DND-41 (cell line): ENCODE measurements around the gene BDNF.

ENCODE experiments used
- ATAC-seq: fragments of 200-7000 bp; cut with Tn5 transposase; 3 replicates; pipeline ENCODE4 v1.9.1; 2021; ENCODE audit warnings: low read depth; ENCODE audit not compliant: insufficient read depth
- DNase-seq: peaks from one replicate; pipeline ENCODE4 v3.0.0-alpha.2; 2020
- H2AFZ ChIP-seq: 2 replicates; pipeline ENCODE4 v1.6.0; 2012; ENCODE audit warnings: low read depth, low read length
- H3K27ac ChIP-seq: 2 replicates; pipeline ENCODE4 v1.5.1; 2012; ENCODE audit warnings: low read length, inconsistent platforms
- H3K27me3 ChIP-seq: fragments of 200-600 bp; sonication (generic); 2 replicates; pipeline ENCODE4 v1.6.0; 2012; ENCODE audit warnings: low read length, mild to moderate bottlenecking, inconsistent platforms; ENCODE audit not compliant: insufficient read depth, poor library complexity
- H3K36me3 ChIP-seq: 2 replicates; pipeline ENCODE4 v1.5.1; 2012; ENCODE audit warnings: low read length, inconsistent platforms; ENCODE audit not compliant: insufficient read depth
- H3K4me1 ChIP-seq: 2 replicates; pipeline ENCODE4 v1.5.1; 2012; ENCODE audit warnings: mild to moderate bottlenecking, low read length; ENCODE audit not compliant: insufficient read depth
- H3K4me2 ChIP-seq: 2 replicates; pipeline ENCODE4 v1.6.0; 2012; ENCODE audit warnings: mild to moderate bottlenecking, moderate library complexity, low read length, inconsistent platforms; ENCODE audit not compliant: insufficient read depth
- H3K4me3 ChIP-seq, 2 experiments: fragments of 200-600 bp in 1 of 2; shearing (Covaris generic) in 1 of 2; 2 replicates each; pipeline ENCODE4 v1.5.1; 2012 to 2016; ENCODE audit warnings: inconsistent platforms in 2 of 2, low read length in 2 of 2, mild to moderate bottlenecking in 2 of 2, low read depth in 1 of 2, moderate library complexity in 1 of 2
- H3K79me2 ChIP-seq: 2 replicates; pipeline ENCODE4 v1.6.0; 2012; ENCODE audit warnings: low read length, inconsistent platforms; ENCODE audit not compliant: insufficient read depth
- H3K9ac ChIP-seq: 2 replicates; pipeline ENCODE4 v1.6.0; 2012; ENCODE audit warnings: low read depth, mild to moderate bottlenecking, inconsistent platforms, low read length, moderate library complexity
- H3K9me3 ChIP-seq: 2 replicates; pipeline ENCODE4 v1.5.1; 2012; ENCODE audit warnings: low read length, moderate library complexity, mild to moderate bottlenecking, inconsistent platforms; ENCODE audit not compliant: insufficient read depth, severe bottlenecking
- H4K20me1 ChIP-seq: 2 replicates; pipeline ENCODE4 v1.6.0; 2012; ENCODE audit warnings: low read length; ENCODE audit not compliant: insufficient read depth
- CTCF ChIP-seq: IDR thresholded peaks from 2 replicates; pipeline ENCODE4 v1.5.1; 2012; ENCODE audit warnings: borderline replicate concordance, low read length, moderate library complexity, mild to moderate bottlenecking; ENCODE audit not compliant: poor library complexity, severe bottlenecking; ENCODE audit errors: extremely low read depth
- EZH2 ChIP-seq: IDR thresholded peaks from 3 replicates; pipeline ENCODE4 v1.6.1; 2012; ENCODE audit warnings: borderline replicate concordance, low read depth, mild to moderate bottlenecking, moderate library complexity, low read length, inconsistent platforms; ENCODE audit not compliant: severe bottlenecking

Gene BDNF

DNA sequence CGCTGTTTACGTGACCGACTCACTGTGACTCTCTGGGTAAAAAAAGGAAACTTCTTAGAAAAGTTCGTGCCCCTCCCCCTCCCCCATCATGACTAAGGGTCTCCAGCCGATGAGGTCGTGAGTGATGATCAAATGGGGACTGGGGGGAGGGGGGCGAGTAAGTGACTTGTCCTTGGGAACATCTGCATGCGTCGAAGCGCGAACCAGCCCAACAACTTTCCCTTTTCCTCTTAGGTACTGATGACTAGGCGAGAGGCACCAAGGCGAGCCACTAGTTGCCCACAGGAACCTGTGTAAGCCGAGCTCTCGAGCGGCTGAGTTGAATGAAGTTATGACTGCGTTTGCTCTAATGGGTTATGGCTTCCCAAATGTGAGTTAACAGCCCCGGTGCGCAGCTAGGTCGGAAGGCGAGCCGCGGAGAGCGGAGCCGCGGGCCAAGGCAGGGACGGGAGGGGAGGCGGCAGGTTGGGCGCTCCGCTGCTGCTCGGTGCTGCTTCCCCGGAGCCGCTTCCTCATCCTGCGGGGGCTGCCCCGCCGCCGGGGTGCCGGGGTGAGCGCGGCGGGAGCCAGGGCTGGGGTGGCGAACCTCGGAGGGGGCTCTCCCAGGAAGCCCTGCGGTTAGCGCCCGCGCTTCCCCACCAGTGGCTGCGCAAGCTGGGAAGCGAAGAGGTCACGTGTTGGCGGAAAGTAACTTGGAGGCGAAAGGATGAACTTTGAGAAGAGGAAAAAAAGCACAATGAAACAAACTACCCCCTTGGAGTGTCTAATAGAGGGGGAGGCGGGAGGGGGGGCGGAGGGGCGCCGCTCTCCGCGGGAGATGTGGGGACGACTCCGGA lies 22.1 kb upstream of the BDNF start:
- H3K79me2 ChIP-seq, result no peaks in the 10 kb centered on the region
- no peak overlapping the region for H3K27ac ChIP-seq
- H3K4me3 ChIP-seq, result no peak overlapping the region
- TF ChIP-seq EZH2, result no peak
- TF ChIP-seq CTCF, result no peak
- DNase-seq (no peak), ATAC-seq (no peak)
- no peaks in the 10 kb centered on the region for H3K27me3 ChIP-seq
- H3K4me1 ChIP-seq, result no peaks in the 10 kb centered on the region
- no peak overlapping the region for H3K4me2 ChIP-seq
- no peaks in the 10 kb centered on the region for H4K20me1 ChIP-seq
- H2AFZ ChIP-seq, result no peak overlapping the region
- peaks cover 3% of the 10 kb centered on the region for H3K9me3 ChIP-seq
- H3K36me3 ChIP-seq, result no peaks in the 10 kb centered on the region
- H3K9ac ChIP-seq, result no peak overlapping the region

DNA sequence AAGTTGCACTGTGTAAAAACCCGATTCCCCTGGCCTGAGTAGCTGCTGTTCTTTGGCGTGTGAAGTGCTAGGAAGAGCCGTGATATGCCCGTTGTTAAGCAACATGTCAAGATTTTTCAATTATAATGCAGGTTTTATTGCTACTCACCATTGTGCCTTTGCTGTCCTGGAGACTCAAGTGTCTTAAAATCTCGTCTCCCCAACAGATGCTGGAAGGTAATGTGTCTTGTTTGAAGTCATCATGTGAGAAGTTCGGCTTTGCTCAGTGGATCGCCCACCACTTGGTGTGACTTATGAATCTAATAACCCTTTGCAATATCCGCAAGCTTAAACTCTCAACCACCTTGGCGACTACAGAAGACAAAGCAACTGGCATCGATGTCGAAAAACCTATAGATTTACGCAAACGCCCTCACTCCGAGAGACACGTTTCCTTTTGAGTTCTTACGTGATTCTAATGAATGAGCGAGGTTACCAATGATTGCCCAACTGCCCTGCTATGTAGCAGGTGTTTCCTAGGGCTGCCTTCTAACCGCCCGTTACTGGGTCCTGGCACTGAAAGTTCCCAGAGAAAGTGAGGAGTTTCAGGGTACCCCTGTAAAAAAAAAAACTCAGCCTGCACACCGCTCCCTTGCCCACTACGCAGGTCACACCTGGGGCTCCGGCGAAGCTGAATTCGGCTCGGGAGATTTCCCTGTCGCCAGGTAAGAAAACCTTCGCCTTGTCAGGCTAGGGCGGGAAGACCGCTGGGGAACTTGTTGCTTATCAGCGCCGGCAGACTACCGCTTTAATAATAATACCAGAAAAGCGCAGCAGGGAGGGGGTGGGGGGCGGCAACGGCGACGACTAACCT lies 21.2 kb upstream of the BDNF start:
- Histone ChIP-seq H3K27me3 (no peaks in the 10 kb centered on the region), H2AFZ (no peak overlapping the region)
- DNase-seq, result no peak

DNA sequence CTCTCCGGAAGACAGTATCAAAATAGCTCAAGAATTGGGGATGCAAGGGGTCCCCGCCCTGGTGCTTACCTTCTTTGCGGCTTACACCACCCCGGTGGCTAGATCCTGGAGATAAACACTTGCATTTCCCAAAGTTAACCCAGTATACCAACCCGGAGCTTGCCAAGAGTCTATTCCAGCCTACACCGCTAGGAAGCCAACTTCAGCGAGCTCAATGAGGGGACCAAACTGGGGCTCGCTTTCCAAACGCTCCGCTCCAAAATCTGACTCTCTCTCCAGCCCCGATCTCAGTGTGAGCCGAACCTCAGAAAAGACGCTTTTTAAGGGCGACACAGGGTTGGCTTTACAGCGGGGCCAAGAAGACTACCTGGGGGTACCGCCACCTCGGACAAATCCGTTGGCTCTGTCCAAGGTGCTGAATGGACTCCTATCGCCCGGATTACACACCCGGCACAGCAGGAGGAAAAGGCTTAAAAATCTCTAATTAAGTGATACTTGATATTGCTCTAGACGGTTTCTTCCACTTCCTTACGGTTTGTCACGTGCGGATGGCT lies 20.1 kb upstream of the BDNF start:
- no peaks in the 10 kb centered on the region for H3K27me3 ChIP-seq

More for the DNA sequence above, 21.2 kb upstream of the BDNF start:
- Histone ChIP-seq H3K36me3 (no peaks in the 10 kb centered on the region), H3K4me1 (no peaks in the 10 kb centered on the region), H3K27ac (no peak overlapping the region), H3K9me3 (peaks cover 3% of the 10 kb centered on the region), H3K79me2 (no peaks in the 10 kb centered on the region), H3K4me2 (no peak overlapping the region), H4K20me1 (no peaks in the 10 kb centered on the region), H3K4me3 (no peak overlapping the region), H3K9ac (no peak overlapping the region)
- no peak for TF ChIP-seq CTCF
- no peak for TF ChIP-seq EZH2
- ATAC-seq, result no peak

More for the DNA sequence above, 20.1 kb upstream of the BDNF start:
- no peak overlapping the region for H3K4me3 ChIP-seq
- no peak overlapping the region for H3K4me2 ChIP-seq
- no peak overlapping the region for H2AFZ ChIP-seq
- H3K9me3 ChIP-seq, result peaks cover 3% of the 10 kb centered on the region
- DNase-seq, result no peak
- no peak overlapping the region for H3K27ac ChIP-seq
- no peaks in the 10 kb centered on the region for H4K20me1 ChIP-seq
- H3K36me3 ChIP-seq, result no peaks in the 10 kb centered on the region
- H3K79me2 ChIP-seq, result no peaks in the 10 kb centered on the region
- no peak for TF ChIP-seq EZH2
- no peak for TF ChIP-seq CTCF
- H3K9ac ChIP-seq, result no peak overlapping the region
- no peaks in the 10 kb centered on the region for H3K4me1 ChIP-seq
- ATAC-seq, result no peak
